ENCODE results near the gene U2AF2.

U2AF2 gene

GRCh38 chr19:55720214-55720746 lies 65.4 kb downstream of the U2AF2 start:
- DNase-seq: no peak

- no peak for DNase-seq
Observed at GRCh38 chr19:55720801-55721200, 66.0 kb downstream of the U2AF2 start.

GRCh38 chr19:55723491-55723890 lies 68.7 kb downstream of the U2AF2 start:
- DNase-seq: no peak

All from kidney glomerular epithelial cell (primary cell).